ENCODE results near the gene TTC33.

DNA sequence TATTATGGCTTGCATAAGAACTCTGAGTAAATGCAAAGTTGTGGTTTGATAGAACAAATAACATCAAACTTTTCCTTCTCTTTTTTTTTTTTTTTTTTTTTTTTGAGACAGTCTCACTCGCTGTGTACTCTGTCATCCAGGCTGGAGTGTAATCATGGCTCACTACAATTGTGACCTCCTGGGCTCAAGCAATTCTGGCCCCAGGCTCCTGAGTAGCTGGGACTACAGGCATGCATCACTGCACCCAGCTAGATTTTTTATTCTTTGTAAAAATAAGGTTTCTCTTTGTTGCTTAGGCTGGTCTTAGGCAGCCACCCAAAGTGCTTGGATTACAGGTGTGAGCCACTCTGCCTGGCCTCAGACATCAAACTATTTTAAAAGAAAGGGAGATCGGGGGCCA is 95.0 kb downstream of the TTC33 start:
- TF ChIP-seq ZBTB33 (CRISPR knock-in tag; IDR thresholded peaks at IDR 0.05), result no peak
- no peak for TF ChIP-seq ZNF282 (IDR thresholded peaks at IDR 0.05; ENCODE audit: partially characterized antibody)
- TF ChIP-seq JUND (CRISPR knock-in tag; IDR thresholded peaks at IDR 0.05), result no peak
- TF ChIP-seq, protein P1, sequence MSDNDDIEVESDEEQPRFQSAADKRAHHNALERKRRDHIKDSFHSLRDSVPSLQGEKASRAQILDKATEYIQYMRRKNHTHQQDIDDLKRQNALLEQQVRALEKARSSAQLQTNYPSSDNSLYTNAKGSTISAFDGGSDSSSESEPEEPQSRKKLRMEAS (IDR thresholded peaks at IDR 0.05), result no peak
- TF ChIP-seq GATA4 (IDR thresholded peaks at IDR 0.05; ENCODE audit: borderline replicate concordance, low read depth), result no peak
- TF ChIP-seq CTCF (CRISPR knock-in tag; IDR thresholded peaks at IDR 0.05), result no peak
- TF ChIP-seq RFX5 (IDR thresholded peaks at IDR 0.05; ENCODE audit: low read depth, low read length), result no peak
- no peak for TF ChIP-seq ATF3 (CRISPR knock-in tag; IDR thresholded peaks at IDR 0.05)
- no peak for TF ChIP-seq CAMTA2 (CRISPR knock-in tag; IDR thresholded peaks at IDR 0.05; ENCODE audit: borderline replicate concordance)
- no peak for TF ChIP-seq ZNF557 (CRISPR knock-in tag; IDR thresholded peaks at IDR 0.05)
- TF ChIP-seq MXI1 (IDR thresholded peaks at IDR 0.05; ENCODE audit: borderline replicate concordance, low read depth, low read length), result no peak
